ENCODE results near the gene ATP1A2. TPM values are rescaled to one million over a fixed set of nuclear protein-coding genes. Genes with fewer than 3 reads are reported as not detected.
A peak's percentile ranks its signal among the peaks of the same experiment; 100 is the strongest.

Gene ATP1A2
- total RNA-seq, 1 experiment from 2014 or later, result 23.2 TPM

- TF ChIP-seq AFF4 (CRISPR knock-in tag; IDR thresholded peaks at IDR 0.05; ENCODE audit: borderline replicate concordance) (no peak), CREB1 (CRISPR knock-in tag; IDR thresholded peaks at IDR 0.05) (no peak), ZNF512 (CRISPR knock-in tag; IDR thresholded peaks at IDR 0.05; ENCODE audit: borderline replicate concordance) (no peak), NR3C1 (CRISPR knock-in tag; conservative IDR thresholded peaks at IDR 0.05; ENCODE audit: low read depth) (no peak), AR (CRISPR knock-in tag; IDR thresholded peaks at IDR 0.05) (no peak)
- TF ChIP-seq, protein P1, sequence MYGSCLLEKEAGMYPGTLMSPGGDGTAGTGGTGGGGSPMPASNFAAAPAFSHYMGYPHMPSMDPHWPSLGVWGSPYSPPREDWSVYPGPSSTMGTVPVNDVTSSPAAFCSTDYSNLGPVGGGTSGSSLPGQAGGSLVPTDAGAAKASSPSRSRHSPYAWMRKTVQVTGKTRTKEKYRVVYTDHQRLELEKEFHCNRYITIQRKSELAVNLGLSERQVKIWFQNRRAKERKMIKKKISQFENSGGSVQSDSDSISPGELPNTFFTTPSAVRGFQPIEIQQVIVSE (CRISPR knock-in tag; IDR thresholded peaks at IDR 0.05; ENCODE audit: borderline replicate concordance), result no peak
Measured at GRCh38 chr1:160117300-160117699, 1.7 kb downstream of the ATP1A2 start (continued).

- Mint-ChIP-seq H3K27me3 (ENCODE audit: low read depth) (peaks cover under 1% of the 10 kb centered on the region; the same call in 1 of the 2 replicates), H3K4me3 (0 out of 2 replicates have a peak overlapping the region, but pooled peaks have one; percentile 16), H3K4me1 (peaks cover 58% of the 10 kb centered on the region), H3K36me3 (no peaks in the 10 kb centered on the region), H3K27ac (no peak overlapping the region), H3K9me3 (no peaks in the 10 kb centered on the region)
- no peak for DNase-seq (ENCODE audit: low spot score)
- TF ChIP-seq MLX (CRISPR knock-in tag; IDR thresholded peaks at IDR 0.05) (no peak), CBFB (CRISPR knock-in tag; IDR thresholded peaks at IDR 0.05; ENCODE audit: low read depth) (no peak), USF1 (CRISPR knock-in tag; IDR thresholded peaks at IDR 0.05) (no peak), ETV6 (CRISPR knock-in tag; IDR thresholded peaks at IDR 0.05) (no peak), IRF2 (CRISPR knock-in tag; IDR thresholded peaks at IDR 0.05; ENCODE audit: borderline replicate concordance, low read depth) (no peak), MYBL2 (CRISPR knock-in tag; IDR thresholded peaks at IDR 0.05) (no peak), ZNF138 (CRISPR knock-in tag; conservative IDR thresholded peaks at IDR 0.05) (no peak)
- TF ChIP-seq, protein P2, sequence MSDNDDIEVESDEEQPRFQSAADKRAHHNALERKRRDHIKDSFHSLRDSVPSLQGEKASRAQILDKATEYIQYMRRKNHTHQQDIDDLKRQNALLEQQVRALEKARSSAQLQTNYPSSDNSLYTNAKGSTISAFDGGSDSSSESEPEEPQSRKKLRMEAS (CRISPR knock-in tag; IDR thresholded peaks at IDR 0.05), result no peak
- ChIA-PET POLR2A (no interaction called here), CTCF (interaction anchor here (1.0 to 5.1 kb wide), 13 partner anchors 10 to 174 kb away, joined by 3 to 83 read pairs (median 8); partner anchors contain the start of genes CASQ1 and IGSF8)
- ATAC-seq, result peak; percentile 40; the same call in 1 of the 2 replicates
Measured at GRCh38 chr1:160117709-160118183, 2.2 kb downstream of the ATP1A2 start.

All from WTC11 (cell line).